GM10248 (cell line): Measurements from ENCODE around the gene ANKRD2.

ENCODE experiments used
- CTCF ChIA-PET: fragments of 300-600 bp; sonication (Branson Sonifier 250); formaldehyde crosslinking; extraction: SDS; loops from one replicate; lab custom pipeline; 2021; ENCODE audit warnings: antibody characterized with exemption; lab: Yijun Ruan, JAX
- POLR2A ChIA-PET: fragments of 350-650 bp; sonication (Branson Sonifier 250); formaldehyde crosslinking; extraction: SDS; loops from one replicate; lab custom pipeline; 2020; ENCODE audit warnings: antibody characterized with exemption; lab: Yijun Ruan, JAX
- DNase-seq: peaks from one replicate; pipeline ENCODE4 v3.0.0; 2012; ENCODE audit errors: extremely low spot score
- CTCF ChIP-seq: IDR thresholded peaks from 2 replicates; pipeline ENCODE4 v1.5.1; 2012; ENCODE audit warnings: mild to moderate bottlenecking, low read depth; ENCODE audit errors: extremely low read depth, missing control alignments, control extremely low read depth

The ANKRD2 gene

GRCh38 chr10:97577701-97578100 is 5.1 kb downstream of the ANKRD2 start:
- no peak for DNase-seq
- ChIA-PET CTCF (no interaction called here), POLR2A (no interaction called here)
- no peak for TF ChIP-seq CTCF

GRCh38 chr10:97578171-97578844 is 5.7 kb downstream of the ANKRD2 start:
- TF ChIP-seq CTCF, result no peak
- CTCF ChIA-PET, result no interaction called here
- POLR2A ChIA-PET, result no interaction called here
- DNase-seq, result no peak

- POLR2A ChIA-PET, result no interaction called here
- no peak for DNase-seq
- TF ChIP-seq CTCF, result no peak
- CTCF ChIA-PET, result interaction anchor here (1.4 to 7.5 kb wide), 2 partner anchors 8 to 46 kb away, joined by 3 to 55 read pairs; partner anchors contain the start of gene ANKRD2
Measured at GRCh38 chr10:97580421-97581367, 8.1 kb downstream of the ANKRD2 start.

GRCh38 chr10:97582169-97582568 is 9.6 kb downstream of the ANKRD2 start:
- POLR2A ChIA-PET, result no interaction called here
- no peak for DNase-seq
- CTCF ChIA-PET, result interaction anchor here (1.3 to 7.5 kb wide), 2 partner anchors 9 to 30 kb away, joined by 3 to 55 read pairs; partner anchors contain the start of gene ANKRD2
- no peak for TF ChIP-seq CTCF

GRCh38 chr10:97583476-97583875 is 10.9 kb downstream of the ANKRD2 start:
- CTCF ChIA-PET, result interaction anchor here (0.8 to 7.5 kb wide), 3 partner anchors 9 to 32 kb away, joined by 3 to 55 read pairs (median 3); partner anchors contain the start of gene ANKRD2
- TF ChIP-seq CTCF, result no peak
- POLR2A ChIA-PET, result no interaction called here
- no peak for DNase-seq

- no peak for TF ChIP-seq CTCF
- DNase-seq, result no peak
- ChIA-PET POLR2A (no interaction called here), CTCF (interaction anchor here (0.8 to 7.5 kb wide), 4 partner anchors 8 to 33 kb away, joined by 3 to 55 read pairs (median 3); partner anchors contain the start of gene ANKRD2)
Measured at GRCh38 chr10:97584060-97584797, 11.7 kb downstream of the ANKRD2 start, which contains the start of gene HOGA1. HOGA1 (plus strand) TSS chr10:97584389; CDS start chr10:97584704, 315 bp downstream.
